HCT116 (cell line): ENCODE results near the gene HOXC4. TPM values are rescaled to one million over a fixed set of nuclear protein-coding genes. Genes with fewer than 3 reads are reported as not detected.

Source experiments
- ATAC-seq: fragments of 200-7000 bp; cut with Tn5 transposase; 2 replicates; pipeline ENCODE4 v1.9.1; 2020; ENCODE audit warnings: mild to moderate bottlenecking, moderate library complexity
- BruUV-seq: library from RNA; stranded (reverse); fragments of 400-500 nt; replicated peaks from 2 replicates; lab custom pipeline; 2021; lab: Mats Ljungman, UMichigan
- CTCF ChIA-PET: fragments of 300-600 bp; sonication (Branson Sonifier 250); formaldehyde crosslinking; loops from one replicate; lab custom pipeline; 2021; ENCODE audit warnings: antibody characterized with exemption; lab: Charles Lee
- POLR2A ChIA-PET: fragments of 300-600, 350-600 bp; sonication (Branson Sonifier 250); formaldehyde crosslinking; loops from one replicate; lab custom pipeline; 2021; ENCODE audit warnings: antibody characterized with exemption; lab: Charles Lee
- RAD21 ChIA-PET, 2 experiments: fragments of 300-600 bp; sonication (Branson Sonifier 250); formaldehyde crosslinking; loops; one replicate each; lab custom pipeline; 2023; ENCODE audit warnings: low total read pairs in 2 of 2; ENCODE audit not compliant: uncharacterized antibody in 2 of 2, unreplicated experiment in 2 of 2, low non-redundant PET in 1 of 2; lab: Charles Lee
- DNase-seq: peaks from one replicate; pipeline ENCODE4 v3.0.0-alpha.2; 2010; ENCODE audit warnings: low read depth, low spot score
- H2AFZ ChIP-seq: fragments of 200-600 bp; shearing (Covaris generic), sonication (generic); 2 replicates; pipeline ENCODE4 v1.6.1; 2017; ENCODE audit warnings: low read depth, mixed run types, mixed read lengths, antibody characterized with exemption, low read length; ENCODE audit not compliant: poor library complexity, severe bottlenecking
- H3K27ac ChIP-seq: 2 replicates; pipeline ENCODE4 v1.5.1; 2012; ENCODE audit warnings: low read depth, low read length
- H3K27me3 ChIP-seq: fragments of 200-600 bp; sonication (generic); 2 replicates; pipeline ENCODE4 v1.6.1; 2016; ENCODE audit warnings: mixed run types, low read length, mixed read lengths; ENCODE audit not compliant: insufficient read depth
- H3K36me3 ChIP-seq, 2 experiments: fragments of 200-500 bp in 1 of 2; fragments of 200-600 bp in 1 of 2; sonication (Bioruptor generic) in 1 of 2; sonication (generic) in 1 of 2; 2 replicates each; pipeline versions ENCODE4 v1.5.1 to v1.6.1; 2014 to 2016; ENCODE audit warnings: low read length in 2 of 2, inconsistent platforms in 1 of 2, mixed read lengths in 1 of 2, mixed run types in 1 of 2; ENCODE audit not compliant: insufficient read depth in 2 of 2, control insufficient read depth in 1 of 2
- H3K4me1 ChIP-seq, 2 experiments: fragments of 200-600 bp in 1 of 2; sonication (generic) in 1 of 2; 2 replicates each; pipeline versions ENCODE4 v1.5.1 to v1.6.1; 2012 to 2017; ENCODE audit warnings: low read length in 2 of 2, inconsistent platforms in 1 of 2, mild to moderate bottlenecking in 1 of 2, mixed read lengths in 1 of 2, mixed run types in 1 of 2, moderate library complexity in 1 of 2; ENCODE audit not compliant: insufficient read depth in 2 of 2, control insufficient read depth in 1 of 2
- H3K4me2 ChIP-seq: fragments of 200-600 bp; sonication (generic); 2 replicates; pipeline ENCODE4 v1.6.1; 2017; ENCODE audit warnings: mixed run types, low read length, mixed read lengths
- H3K4me3 ChIP-seq, 2 experiments: fragments of 200-600 bp in 1 of 2; sonication (generic) in 1 of 2; replicated peaks in 1 of 2; 2 replicates each; pipeline ENCODE4 v1.5.1; 2011 to 2016; ENCODE audit warnings: low read length in 2 of 2, control low read depth in 1 of 2, low read depth in 1 of 2, mild to moderate bottlenecking in 1 of 2, mixed read lengths in 1 of 2, mixed run types in 1 of 2
- H3K79me2 ChIP-seq: fragments of 200-600 bp; sonication (generic); 2 replicates; pipeline ENCODE4 v1.6.1; 2017; ENCODE audit warnings: mild to moderate bottlenecking, mixed run types, low read length, moderate library complexity, mixed read lengths; ENCODE audit not compliant: insufficient read depth
- H3K9ac ChIP-seq: fragments of 200-600 bp; sonication (generic); 2 replicates; pipeline ENCODE4 v1.6.1; 2016; ENCODE audit warnings: low read length, mixed read lengths
- H3K9me2 ChIP-seq: fragments of 200-600 bp; sonication (generic), shearing (Covaris generic); 2 replicates; pipeline ENCODE4 v1.6.1; 2017; ENCODE audit warnings: mixed run types, mild to moderate bottlenecking, moderate library complexity; ENCODE audit not compliant: insufficient read depth
- H3K9me3 ChIP-seq, 2 experiments: fragments of 200-500 bp in 1 of 2; fragments of 200-600 bp in 1 of 2; sonication (Bioruptor generic) in 1 of 2; sonication (generic) in 1 of 2; 2 replicates each; pipeline ENCODE4 v1.6.1; 2014 to 2017; ENCODE audit warnings: low read length in 2 of 2, mixed read lengths in 2 of 2, inconsistent platforms in 1 of 2, low read depth in 1 of 2, mild to moderate bottlenecking in 1 of 2, mixed run types in 1 of 2, moderate library complexity in 1 of 2; ENCODE audit not compliant: control insufficient read depth in 1 of 2, insufficient read depth in 1 of 2
- H4K20me1 ChIP-seq: fragments of 200-600 bp; sonication (generic), shearing (Covaris generic); 2 replicates; pipeline ENCODE4 v1.6.1; 2017; ENCODE audit warnings: mixed run types, mild to moderate bottlenecking, moderate library complexity; ENCODE audit not compliant: insufficient read depth
- CEBPB ChIP-seq: IDR thresholded peaks from 2 replicates; pipeline ENCODE4 v1.6.1; 2012; ENCODE audit warnings: low read depth
- EGR1 ChIP-seq: IDR thresholded peaks from 2 replicates; pipeline ENCODE4 v1.6.1; 2012; ENCODE audit warnings: low read depth
- EZH2 ChIP-seq: fragments of 200-600 bp; sonication (generic); IDR thresholded peaks from 2 replicates; pipeline ENCODE4 v1.6.1; 2017; ENCODE audit warnings: antibody characterized with exemption, mixed run types
- FOSL1 ChIP-seq: IDR thresholded peaks from 2 replicates; pipeline ENCODE4 v1.6.1; 2012; ENCODE audit warnings: low read depth
- JUND ChIP-seq: IDR thresholded peaks from 2 replicates; pipeline ENCODE4 v1.6.1; 2012
- POLR2AphosphoS5 ChIP-seq: IDR thresholded peaks from 2 replicates; pipeline ENCODE4 v1.6.1; 2011; ENCODE audit warnings: mild to moderate bottlenecking, low read depth, low read length, moderate library complexity
- RAD21 ChIP-seq: IDR thresholded peaks from 2 replicates; pipeline ENCODE4 v1.6.1; 2012; ENCODE audit warnings: low read depth, mild to moderate bottlenecking
- YY1 ChIP-seq: IDR thresholded peaks from 2 replicates; pipeline ENCODE4 v1.6.1; 2011; ENCODE audit warnings: low read length, low read depth, moderate library complexity, mild to moderate bottlenecking; ENCODE audit not compliant: insufficient replicate concordance; ENCODE audit errors: extremely low read depth
- ZFX ChIP-seq: fragments of 450-650 bp; IDR thresholded peaks from 2 replicates; pipeline ENCODE4 v1.6.1; 2017
- intact Hi-C: fragments of 100-400 bp; cut with micrococcal nuclease; formaldehyde crosslinking; loops from 2 replicates; pipeline ENCODE4 v1.10.0; 2022
- total RNA-seq: library from RNA; stranded (reverse); gene quantifications from one replicate; pipeline ENCODE4 v1.2.1, GENCODE V29; 2021; ENCODE audit not compliant: unreplicated experiment
- TF ChIP-seq, protein P1 (sequence below): IDR thresholded peaks from 2 replicates; pipeline ENCODE4 v1.6.1; 2012

Gene HOXC4
- total RNA-seq, 1 experiment from 2014 or later = 1.5 TPM

GRCh38 chr12:54058128-54058768 lies 4.6 kb downstream of the HOXC4 start:
- no peak for TF ChIP-seq FOSL1
- no peaks in the 10 kb centered on the region for H3K4me1 ChIP-seq
- no peaks in the 10 kb centered on the region for H3K36me3 ChIP-seq
- no peak overlapping the region for H3K4me2 ChIP-seq
- intact Hi-C loops = no loop called here
- DNase-seq (no peak), ATAC-seq (no peak)
- BruUV-seq = no TSS peak
- ChIA-PET CTCF (no interaction called here), POLR2A (no interaction called here), RAD21 (no interaction called here)
- no peaks in the 10 kb centered on the region for H3K79me2 ChIP-seq
- no peaks in the 10 kb centered on the region for H3K9me3 ChIP-seq
- H3K9ac ChIP-seq = no peak overlapping the region
- H3K9me2 ChIP-seq = no peaks in the 10 kb centered on the region
- H2AFZ ChIP-seq = no peak overlapping the region
- no peaks in the 10 kb centered on the region for H4K20me1 ChIP-seq
- H3K27me3 ChIP-seq = peaks cover 5% of the 10 kb centered on the region; the same call in 1 of the 2 replicates
- H3K27ac ChIP-seq = no peak overlapping the region
- H3K4me3 ChIP-seq = no peak overlapping the region

GRCh38 chr12:54059668-54060067 lies 6.0 kb downstream of the HOXC4 start:
- Histone ChIP-seq H3K27me3 (peaks cover 5% of the 10 kb centered on the region; the same call in 1 of the 2 replicates), H3K79me2 (no peaks in the 10 kb centered on the region), H4K20me1 (no peaks in the 10 kb centered on the region), H3K4me1 (no peaks in the 10 kb centered on the region), H3K27ac (no peak overlapping the region), H2AFZ (no peak overlapping the region), H3K9ac (no peak overlapping the region), H3K9me2 (no peaks in the 10 kb centered on the region), H3K4me2 (no peak overlapping the region), H3K36me3 (no peaks in the 10 kb centered on the region), H3K4me3 (no peak overlapping the region), H3K9me3 (no peaks in the 10 kb centered on the region)
- RAD21 ChIA-PET = no interaction called here
- TF ChIP-seq RAD21 (no peak), CEBPB (no peak), YY1 (no peak), POLR2AphosphoS5 (no peak), JUND (no peak), ZFX (no peak), FOSL1 (no peak), EGR1 (no peak), EZH2 (no peak)
- TF ChIP-seq, protein P1, sequence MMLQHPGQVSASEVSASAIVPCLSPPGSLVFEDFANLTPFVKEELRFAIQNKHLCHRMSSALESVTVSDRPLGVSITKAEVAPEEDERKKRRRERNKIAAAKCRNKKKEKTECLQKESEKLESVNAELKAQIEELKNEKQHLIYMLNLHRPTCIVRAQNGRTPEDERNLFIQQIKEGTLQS = no peak
- CTCF ChIA-PET = interaction anchor here (0.9 kb wide), 1 partner anchor 27 kb away, joined by 5 read pairs; no protein-coding TSS in a partner anchor
- intact Hi-C loops = no loop called here
- no TSS peak for BruUV-seq
- DNase-seq (no peak), ATAC-seq (no peak)
- POLR2A ChIA-PET = no interaction called here
